ENCODE results near the gene OTOGL. TPM values are rescaled to one million over a fixed set of nuclear protein-coding genes. Genes with fewer than 3 reads are reported as not detected.
"Not testable (repeated sequence)": the region's sequence is repeated elsewhere in the genome, so short reads cannot be mapped to it uniquely, and the experiment has no call there.

OTOGL gene
- total RNA-seq, 1 donor from 2014 or later: 0.26 TPM

- DNase-seq (ENCODE audit: low read depth in 2 of 2): peak; percentile 97 to 98
Measured at GRCh38 chr12:80186727-80187217, 87.4 kb downstream of the OTOGL start.

- DNase-seq (ENCODE audit: low read depth in 2 of 2): peak; percentile 82 to 98
Measured at GRCh38 chr12:80187660-80188090, 88.3 kb downstream of the OTOGL start.

DNA sequence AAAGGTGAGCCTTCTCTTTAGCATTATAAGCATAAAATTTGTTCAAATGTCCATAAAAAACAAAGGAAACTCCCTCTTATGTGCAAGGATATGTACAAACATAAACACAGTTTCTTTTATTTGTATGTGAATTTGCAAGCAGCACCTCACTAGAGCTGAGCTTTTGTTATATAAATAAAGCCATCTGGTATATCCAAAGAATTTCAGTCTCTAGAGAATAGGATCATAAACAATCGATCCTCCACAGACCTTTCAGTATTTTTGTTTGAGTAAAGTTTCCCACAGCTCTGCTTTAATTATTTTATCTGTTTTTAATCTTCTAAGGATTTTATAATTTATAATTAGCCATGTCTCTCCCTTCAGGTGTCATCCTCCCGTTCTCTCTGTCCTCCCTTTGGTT, 89.2 kb downstream of the OTOGL start:
- DNase-seq (ENCODE audit: low read depth in 2 of 2): no peak

DNA sequence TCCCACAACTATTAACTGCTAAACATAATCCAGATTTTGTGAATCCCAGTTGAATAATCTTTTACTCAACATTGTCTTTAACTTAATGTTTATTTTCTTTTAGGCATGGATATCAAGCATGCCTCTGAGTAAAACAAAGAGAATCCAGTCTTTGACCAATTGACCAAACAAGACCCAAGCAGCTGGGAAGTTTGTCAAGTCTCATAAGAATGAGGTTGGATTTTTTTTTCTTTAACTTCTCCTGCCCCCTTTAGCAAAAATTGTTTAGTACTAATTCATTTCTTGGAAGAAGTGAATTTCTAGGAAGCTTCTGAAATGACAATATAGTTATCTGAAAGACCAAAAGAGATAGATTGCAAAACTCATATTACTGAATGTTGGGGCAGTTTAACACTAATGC, 89.9 kb downstream of the OTOGL start:
- no peak for DNase-seq (ENCODE audit: low read depth in 2 of 2)

GRCh38 chr12:80190001-80190400, 90.7 kb downstream of the OTOGL start:
- DNase-seq (ENCODE audit: low read depth in 2 of 2): no peak

- no peak for DNase-seq (ENCODE audit: low read depth in 2 of 2)
Measured at GRCh38 chr12:80192087-80192486, 92.8 kb downstream of the OTOGL start.

GRCh38 chr12:80193865-80194264, 94.5 kb downstream of the OTOGL start:
- DNase-seq (ENCODE audit: low read depth in 2 of 2): no peak

GRCh38 chr12:80195074-80195726, 95.9 kb downstream of the OTOGL start:
- DNase-seq (ENCODE audit: low read depth in 2 of 2): peak; percentile 72 to 83

GRCh38 chr12:80195737-80196136, 96.4 kb downstream of the OTOGL start:
- DNase-seq (ENCODE audit: low read depth in 2 of 2): no peak

- DNase-seq (ENCODE audit: low read depth in 2 of 2): no peak
Measured at GRCh38 chr12:80196419-80196818, 97.1 kb downstream of the OTOGL start.

DNA sequence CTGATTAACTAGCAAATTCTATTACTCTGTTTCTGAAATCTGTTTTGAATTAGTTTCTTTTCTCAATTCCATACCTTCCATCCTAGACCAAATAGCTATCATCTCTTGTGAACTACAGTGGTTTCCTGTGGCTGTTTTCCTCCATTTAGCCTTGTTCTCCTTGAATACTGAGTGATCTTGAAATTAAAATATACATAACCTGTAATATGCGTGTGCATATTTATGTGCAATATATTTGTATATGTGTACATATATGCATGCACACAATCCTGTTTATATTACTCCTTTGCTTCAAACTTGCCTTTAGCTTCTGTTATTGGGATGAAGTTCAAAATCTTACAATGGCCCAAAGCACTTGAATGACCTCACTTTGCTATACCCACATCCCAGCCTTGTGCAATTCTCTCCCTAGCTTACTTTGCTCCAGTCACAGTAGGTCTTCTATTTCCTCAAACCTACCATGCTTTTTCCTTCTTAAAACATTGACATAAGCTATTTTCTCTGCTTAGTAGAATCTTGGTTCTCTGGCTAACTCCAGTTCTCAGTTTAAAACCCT, 99.5 kb downstream of the OTOGL start:
- no peak for DNase-seq (ENCODE audit: low read depth in 2 of 2)

- DNase-seq (ENCODE audit: low read depth in 2 of 2): no peak
Measured at GRCh38 chr12:80199931-80200330, 100.6 kb downstream of the OTOGL start.

DNA sequence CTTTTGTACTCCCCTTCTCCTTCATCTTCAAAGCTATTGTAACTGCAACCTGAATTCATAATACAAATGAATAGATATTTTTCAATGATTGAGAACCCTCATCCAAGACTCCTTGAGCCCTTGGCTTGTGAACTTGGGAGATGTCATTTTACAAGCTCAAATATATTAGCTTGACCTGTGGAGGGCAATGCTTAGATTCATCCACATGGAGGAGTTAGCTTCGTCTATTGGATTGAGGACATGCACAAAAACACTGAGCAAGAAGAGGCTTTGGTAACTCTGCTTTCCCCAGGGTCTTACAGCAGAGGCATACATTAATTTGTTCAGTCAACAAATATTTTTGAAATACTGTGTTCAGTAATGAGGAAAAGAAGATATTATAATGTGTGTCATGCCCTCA, 101.1 kb downstream of the OTOGL start:
- DNase-seq (ENCODE audit: low read depth in 2 of 2): no peak

- DNase-seq (ENCODE audit: low read depth in 2 of 2): no peak
Measured at GRCh38 chr12:80201908-80202307, 102.6 kb downstream of the OTOGL start.

GRCh38 chr12:80205960-80206359, 106.6 kb downstream of the OTOGL start:
- DNase-seq (ENCODE audit: low read depth in 2 of 2): no peak

- no peak for DNase-seq (ENCODE audit: low read depth in 2 of 2)
Measured at GRCh38 chr12:80208071-80208470, 108.7 kb downstream of the OTOGL start.

DNA sequence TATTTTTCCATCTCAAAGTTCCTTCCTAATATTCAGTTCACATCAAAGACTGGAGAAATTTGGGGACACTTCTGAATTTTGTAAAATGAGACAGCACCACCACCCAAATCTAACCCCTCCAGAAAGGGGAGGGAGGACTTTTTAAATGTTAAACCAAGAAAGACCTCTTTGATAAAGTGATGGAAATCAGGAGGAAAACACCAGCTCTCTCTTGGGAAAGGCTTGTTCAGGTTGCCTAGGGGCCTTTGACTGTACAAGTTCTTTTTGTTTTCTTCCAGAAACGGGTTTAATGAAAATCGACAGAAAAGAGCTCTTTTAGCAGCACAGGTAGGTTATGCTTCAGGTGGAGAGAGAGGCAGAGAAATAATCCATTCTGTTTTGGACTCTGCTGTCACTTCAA, 112.3 kb downstream of the OTOGL start:
- DNase-seq (ENCODE audit: low read depth in 2 of 2): no peak

DNA sequence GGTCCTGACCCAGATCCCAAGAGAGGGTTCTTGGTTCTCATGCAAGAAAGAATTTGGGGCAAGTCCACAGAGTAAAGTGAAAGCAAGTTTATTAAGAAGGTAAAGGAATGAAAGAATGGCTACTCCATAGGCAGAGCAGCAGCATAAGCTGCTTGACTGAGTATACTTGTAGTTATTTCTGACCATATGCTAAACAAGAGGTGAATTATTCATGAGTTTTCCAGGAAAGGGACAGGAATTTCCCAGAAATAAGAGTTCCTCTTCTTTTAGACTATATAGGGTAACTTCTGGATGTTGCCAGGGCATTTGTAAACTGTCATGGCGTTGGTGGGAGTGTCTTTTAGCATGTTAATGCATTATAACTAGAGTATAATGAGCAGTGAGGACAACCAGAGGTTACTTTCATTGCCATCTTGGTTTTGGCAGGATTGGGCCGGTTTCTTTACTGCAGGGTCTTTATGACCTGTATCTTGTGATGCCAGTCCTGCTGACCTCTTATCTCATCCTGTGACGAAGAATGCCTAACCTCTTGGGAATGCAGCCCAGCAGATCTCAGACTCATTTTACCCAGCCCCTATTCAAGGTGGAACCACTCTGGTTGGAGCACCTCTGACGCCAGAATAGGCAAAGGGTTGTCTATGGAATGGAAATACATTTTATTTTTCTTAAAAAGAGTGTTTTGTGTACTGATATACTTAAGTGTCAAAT, 113.8 kb downstream of the OTOGL start:
- DNase-seq (ENCODE audit: low read depth in 2 of 2): no peak

- DNase-seq (ENCODE audit: low read depth in 2 of 2): no peak
Measured at GRCh38 chr12:80213871-80214270, 114.5 kb downstream of the OTOGL start.

DNA sequence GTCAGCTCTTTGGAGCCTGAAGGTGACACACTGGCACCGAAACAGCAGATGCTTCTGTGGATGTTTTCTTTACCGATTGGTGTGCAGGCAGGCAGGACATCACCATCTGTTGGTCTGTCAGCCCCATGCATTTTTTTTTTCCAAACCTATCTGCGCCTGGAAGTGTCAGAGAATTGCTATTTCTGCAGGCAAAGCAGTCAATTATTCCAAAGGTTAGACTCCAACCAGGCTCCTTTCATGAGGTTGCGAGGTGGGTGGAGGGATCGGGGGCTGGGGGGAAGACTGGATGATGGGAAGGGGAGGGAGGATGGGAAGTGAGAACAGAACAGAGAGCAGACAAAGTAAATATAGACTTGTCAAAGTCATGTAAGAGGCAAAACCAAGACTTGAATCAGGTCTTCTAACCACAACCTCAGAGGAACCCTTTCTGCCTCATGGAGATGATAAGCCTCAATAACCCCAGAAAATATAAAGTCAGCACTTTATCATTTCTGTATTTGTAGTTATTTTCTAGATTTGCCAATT, 117.7 kb downstream of the OTOGL start:
- DNase-seq (ENCODE audit: low read depth in 2 of 2): no peak

DNA sequence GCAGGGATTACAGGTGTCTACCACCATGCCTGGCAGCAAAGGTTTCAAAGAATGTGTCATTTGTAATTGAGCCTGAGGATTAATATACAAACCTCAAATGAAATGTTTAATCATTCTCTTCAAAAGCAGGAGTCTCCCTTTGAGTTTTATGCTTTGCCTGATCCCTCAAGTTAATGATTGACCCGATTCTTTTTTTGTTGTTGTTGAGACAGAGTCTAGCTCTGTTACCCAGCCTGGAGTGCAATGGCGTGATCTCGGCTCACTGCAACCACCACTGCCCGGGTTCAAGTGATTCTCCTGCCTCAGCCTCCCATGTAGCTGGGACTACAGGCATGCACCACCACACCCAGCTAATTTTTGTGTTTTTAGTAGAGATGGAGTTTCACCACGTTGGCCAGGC, 119.6 kb downstream of the OTOGL start:
- not testable (repeated sequence) for DNase-seq (ENCODE audit: low read depth in 2 of 2)

GRCh38 chr12:80219345-80219744, 120.0 kb downstream of the OTOGL start:
- no peak for DNase-seq (ENCODE audit: low read depth in 2 of 2)

GRCh38 chr12:80222261-80222660, 122.9 kb downstream of the OTOGL start:
- DNase-seq (ENCODE audit: low read depth in 2 of 2): peak; percentile 65 to 90

Measured in dermis microvascular lymphatic vessel endothelial cell (primary cell).